Measurements from ENCODE around the gene BHMT2.

DNA sequence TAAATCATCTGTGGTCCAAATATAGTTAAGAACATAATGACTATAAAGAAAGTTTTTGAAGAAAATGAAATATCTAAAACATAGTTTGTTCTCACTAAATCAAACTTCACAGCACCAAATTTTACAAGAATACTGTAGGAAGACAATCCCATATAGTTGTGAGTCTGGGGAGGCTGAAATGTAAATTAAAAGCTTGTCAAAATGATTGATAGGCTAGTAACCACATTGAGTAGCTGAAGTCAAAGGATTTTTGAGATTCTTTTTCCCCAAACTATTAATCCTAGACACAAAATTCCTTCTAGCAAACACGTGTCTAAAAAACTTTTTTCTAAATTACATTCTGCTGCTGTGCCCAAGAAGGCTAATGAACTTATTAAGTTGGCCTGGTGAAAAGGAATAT is 55.0 kb downstream of the BHMT2 start:
- TF ChIP-seq TAF1 (IDR thresholded peaks at IDR 0.05; ENCODE audit: borderline replicate concordance, low read depth, low read length) (no peak), POLR2A (IDR thresholded peaks at IDR 0.05; ENCODE audit: low read depth, low read length) (no peak)
